GM12878 (cell line): Measurements from ENCODE around the gene OR4K2. TPM values are rescaled to one million over a fixed set of nuclear protein-coding genes. Genes with fewer than 3 reads are reported as not detected.
"Not testable (repeated sequence)": the region's sequence is repeated elsewhere in the genome, so short reads cannot be mapped to it uniquely, and the experiment has no call there.

Experiments
- ATAC-seq: fragments of 200-7000 bp; cut with Tn5 transposase; 3 replicates; pipeline ENCODE4 v1.9.1; 2020; ENCODE audit warnings: mild to moderate bottlenecking, moderate library complexity
- BruUV-seq: library from RNA; stranded (reverse); fragments of 400-500 nt; replicated peaks from 2 replicates; lab custom pipeline; 2021; lab: Mats Ljungman, UMichigan
- CTCF ChIA-PET: fragments of 300-600 bp; sonication (Branson Sonifier 250); formaldehyde crosslinking; extraction: SDS; loops from one replicate; lab custom pipeline; 2021; ENCODE audit warnings: inconsistent platforms; lab: Yijun Ruan, JAX
- POLR2A ChIA-PET: fragments of 350-600 bp; formaldehyde crosslinking; extraction: SDS; loops from one replicate; lab custom pipeline; 2021; ENCODE audit warnings: inconsistent platforms; lab: Charles Lee
- RAD21 ChIA-PET: fragments of 300-600 bp; sonication (Branson Sonifier 250); formaldehyde crosslinking; loops from one replicate; lab custom pipeline; 2023; ENCODE audit warnings: antibody characterized with exemption; ENCODE audit not compliant: unreplicated experiment; lab: Charles Lee
- SMC1A ChIA-PET: fragments of 300-600 bp; sonication (Branson Sonifier 250); formaldehyde crosslinking; loops from one replicate; lab custom pipeline; 2023; ENCODE audit not compliant: unreplicated experiment, uncharacterized antibody; lab: Charles Lee
- DNase-seq: peaks from one replicate; pipeline ENCODE4 v3.0.0-alpha.2; 2011; ENCODE audit warnings: low read depth, low spot score
- FAIRE-seq: peaks from 3 replicates; lab custom pipeline; 2011; peaks lifted over from hg19 to GRCh38; lab: Jason Lieb, UNC
- H2AFZ ChIP-seq: 2 replicates; pipeline ENCODE4 v1.6.0; 2011; ENCODE audit warnings: low read depth, low read length, control low read depth; ENCODE audit not compliant: control insufficient read depth
- H3K27ac ChIP-seq: 2 replicates; pipeline ENCODE4 v1.5.1; 2011; ENCODE audit warnings: control low read depth; ENCODE audit not compliant: control insufficient read depth, insufficient read depth
- H3K27me3 ChIP-seq, 2 experiments: replicated peaks in 1 of 2; 2 replicates each; pipeline versions ENCODE4 v1.6.0 to v1.6.1; 2011; ENCODE audit warnings: low read length in 1 of 2; ENCODE audit not compliant: control insufficient read depth in 2 of 2, insufficient read depth in 2 of 2
- H3K36me3 ChIP-seq, 2 experiments: 2 replicates each; pipeline ENCODE4 v1.5.1; 2011; ENCODE audit warnings: low read length in 1 of 2; ENCODE audit not compliant: control insufficient read depth in 2 of 2, insufficient read depth in 2 of 2
- H3K4me1 ChIP-seq: 2 replicates; pipeline ENCODE4 v1.6.1; 2011; ENCODE audit warnings: mild to moderate bottlenecking, low read length, moderate library complexity, mixed read lengths; ENCODE audit not compliant: control insufficient read depth, insufficient read depth
- H3K4me2 ChIP-seq: 2 replicates; pipeline ENCODE4 v1.6.0; 2011; ENCODE audit warnings: control low read depth; ENCODE audit not compliant: control insufficient read depth, insufficient read depth
- H3K4me3 ChIP-seq: fragments of 200-600 bp; sonication (generic); 2 replicates; pipeline ENCODE4 v1.5.1; 2016
- H3K79me2 ChIP-seq: 2 replicates; pipeline ENCODE4 v1.6.0; 2011; ENCODE audit warnings: low read length; ENCODE audit not compliant: control insufficient read depth, insufficient read depth
- H3K9ac ChIP-seq: 2 replicates; pipeline ENCODE4 v1.8.0; 2011; ENCODE audit warnings: low read length, control low read depth, mixed read lengths; ENCODE audit not compliant: control insufficient read depth, insufficient read depth
- H3K9me3 ChIP-seq: replicated peaks from 3 replicates; pipeline ENCODE4 v1.5.1; 2011; ENCODE audit warnings: mild to moderate bottlenecking, low read length; ENCODE audit not compliant: control insufficient read depth, insufficient read depth
- H4K20me1 ChIP-seq: 2 replicates; pipeline ENCODE4 v1.6.0; 2011; ENCODE audit not compliant: control insufficient read depth, insufficient read depth
- IKZF1 ChIP-seq: fragments of 450-650 bp; conservative IDR thresholded peaks from 2 replicates; pipeline ENCODE4 v1.6.1; 2017; ENCODE audit warnings: antibody characterized with exemption, mild to moderate bottlenecking
- MXI1 ChIP-seq: fragments of 150-350 bp; IDR thresholded peaks from 2 replicates; pipeline ENCODE4 v1.6.1; 2011; ENCODE audit warnings: low read depth, mild to moderate bottlenecking, inconsistent platforms, low read length, improper control_type of control experiment
- WGBS: methylation state at CpG from one replicate; pipeline ENCODE4 v1.1.6; 2016; ENCODE audit warnings: low lambda C conversion rate; ENCODE audit not compliant: insufficient replicate concordance, insufficient coverage; ENCODE audit errors: missing lambda C conversion rate; 5-methylcytosine and 5-hydroxymethylcytosine counted together
- in situ Hi-C: fragments of 300-500 bp; cut with MboI; formaldehyde crosslinking; loops from 9 replicates; pipeline ENCODE4 v1.14.3; 2018; ENCODE audit warnings: mixed read lengths
- intact Hi-C: fragments of 100-400 bp; cut with micrococcal nuclease; formaldehyde crosslinking; loops from one replicate; pipeline ENCODE4 v1.14.2; 2022; ENCODE audit not compliant: unreplicated experiment
- polyA plus RNA-seq, 11 experiments: library from polyadenylated mRNA; depleted of rRNA in 4 of 11; unstranded in 6 of 11; stranded (reverse) in 5 of 11; fragments of >200 nt; fragmentation: Nextera tagmentation in 4 of 11; fragmentation: Illumina TruSeq in 1 of 11; extraction: Ambion mirVana in 4 of 11; extraction: Trizol in 1 of 11; gene quantifications; 1 replicate in 1 of 11; 2 replicates in 10 of 11; pipeline versions ENCODE4 v1.2.1 to v1.2.3, GENCODE V29; 2011 to 2016; ENCODE audit warnings: inconsistent platforms in 2 of 11, missing spikeins in 2 of 11, low read depth in 1 of 11
- total RNA-seq, 4 experiments: library from RNA; depleted of rRNA in 3 of 4; stranded (reverse); fragments of >200 nt in 3 of 4; fragmentation: Illumina TruSeq in 1 of 4; extraction: Trizol in 1 of 4; gene quantifications; 2 replicates each; pipeline versions ENCODE4 v1.2.1 to v1.2.3, GENCODE V29; 2013 to 2021

Gene OR4K2
- total and polyA plus RNA-seq, 10 of the 15 experiments (the other 5 are each of a cell fraction or from before 2014, with no cell fraction given) = not detected

DNA sequence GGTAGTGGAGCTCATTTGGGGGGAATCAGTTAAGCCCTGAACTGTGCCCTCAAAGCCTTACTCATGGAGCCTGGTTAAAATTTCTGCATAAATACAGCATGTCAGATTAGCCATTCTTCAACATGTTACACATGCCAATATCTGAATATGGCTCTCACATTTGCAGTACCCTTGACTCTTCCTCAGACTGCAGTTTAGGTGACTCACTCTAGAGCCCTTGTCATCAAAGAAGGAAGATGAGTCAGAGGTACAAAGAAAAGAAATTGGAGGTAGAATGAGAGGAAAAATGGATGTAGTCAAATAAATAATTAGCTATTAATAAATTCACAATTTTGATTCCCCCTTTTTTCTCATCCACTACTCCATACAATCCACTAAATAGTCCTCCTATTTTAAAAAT lies 23.6 kb upstream of the OR4K2 start:
- H4K20me1 ChIP-seq = no peaks in the 10 kb centered on the region
- no peaks in the 10 kb centered on the region for H3K4me1 ChIP-seq
- ChIA-PET POLR2A (no interaction called here), RAD21 (no interaction called here), SMC1A (no interaction called here), CTCF (no interaction called here)
- H3K79me2 ChIP-seq = no peaks in the 10 kb centered on the region
- H3K4me3 ChIP-seq = no peak overlapping the region
- H3K27ac ChIP-seq = no peak overlapping the region
- no peak overlapping the region for H3K4me2 ChIP-seq
- no peaks in the 10 kb centered on the region for H3K36me3 ChIP-seq
- no peaks in the 10 kb centered on the region for H3K27me3 ChIP-seq
- no peak for ATAC-seq
- in situ Hi-C loops = no loop called here
- H2AFZ ChIP-seq = no peak overlapping the region
- TF ChIP-seq MXI1 = no peak
- TF ChIP-seq IKZF1 = no peak
- FAIRE-seq = no peak
- DNase-seq = no peak
- intact Hi-C loops = no loop called here
- no peak overlapping the region for H3K9ac ChIP-seq
- no TSS peak for BruUV-seq
- H3K9me3 ChIP-seq = no peaks in the 10 kb centered on the region

DNA sequence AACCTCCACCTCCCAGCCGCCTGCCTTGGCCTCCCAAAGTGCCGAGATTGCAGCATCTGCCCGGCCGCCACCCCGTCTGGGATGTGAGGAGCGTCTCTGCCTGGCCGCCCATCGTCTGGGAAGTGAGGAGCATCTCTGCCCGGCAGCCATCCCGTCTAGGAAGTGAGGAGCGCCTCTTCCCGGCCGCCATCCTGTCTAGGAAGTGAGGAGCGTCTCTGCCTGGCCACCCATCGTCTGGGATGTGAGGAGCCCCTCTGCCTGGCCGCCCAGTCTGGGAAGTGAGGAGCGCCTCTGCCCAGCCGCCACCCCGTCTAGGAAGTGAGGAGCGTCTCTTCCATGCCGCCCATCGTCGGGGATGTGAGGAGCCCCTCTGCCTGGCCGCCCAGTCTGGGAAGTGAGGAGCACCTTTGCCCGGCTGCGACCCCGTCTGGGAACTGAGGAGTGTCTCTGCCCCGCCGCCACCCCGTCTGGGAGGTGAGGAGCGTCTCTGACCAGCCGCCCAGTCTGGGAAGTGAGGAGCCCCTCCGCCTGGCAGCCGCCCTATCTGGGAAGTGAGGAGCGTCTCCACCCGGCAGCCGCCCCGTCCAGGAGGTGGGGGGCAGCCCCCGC lies 8.8 kb upstream of the OR4K2 start:
- RAD21 ChIA-PET, DNase-seq, in situ Hi-C loops, H3K4me1 ChIP-seq, BruUV-seq, H4K20me1 ChIP-seq, SMC1A ChIA-PET, H3K4me2 ChIP-seq, H3K9ac ChIP-seq, H3K27me3 ChIP-seq, H3K27ac ChIP-seq, FAIRE-seq, CTCF ChIA-PET, H3K36me3 ChIP-seq, H2AFZ ChIP-seq, H3K9me3 ChIP-seq, intact Hi-C loops, ATAC-seq, H3K79me2 ChIP-seq, H3K4me3 ChIP-seq, POLR2A ChIA-PET: not testable (repeated sequence)
- WGBS = 62% methylated on average over 27 of the region's 39 CpGs
